HG03354 (cell line): Measurements from ENCODE around the gene MRC1.

ENCODE experiments used
- ATAC-seq: cut with Tn5 transposase; IDR thresholded peaks from one replicate; pipeline ENCODE4 v1.9.1; 2021; ENCODE audit warnings: mild to moderate bottlenecking; ENCODE audit not compliant: unreplicated experiment, poor library complexity, severe bottlenecking

MRC1 gene

DNA sequence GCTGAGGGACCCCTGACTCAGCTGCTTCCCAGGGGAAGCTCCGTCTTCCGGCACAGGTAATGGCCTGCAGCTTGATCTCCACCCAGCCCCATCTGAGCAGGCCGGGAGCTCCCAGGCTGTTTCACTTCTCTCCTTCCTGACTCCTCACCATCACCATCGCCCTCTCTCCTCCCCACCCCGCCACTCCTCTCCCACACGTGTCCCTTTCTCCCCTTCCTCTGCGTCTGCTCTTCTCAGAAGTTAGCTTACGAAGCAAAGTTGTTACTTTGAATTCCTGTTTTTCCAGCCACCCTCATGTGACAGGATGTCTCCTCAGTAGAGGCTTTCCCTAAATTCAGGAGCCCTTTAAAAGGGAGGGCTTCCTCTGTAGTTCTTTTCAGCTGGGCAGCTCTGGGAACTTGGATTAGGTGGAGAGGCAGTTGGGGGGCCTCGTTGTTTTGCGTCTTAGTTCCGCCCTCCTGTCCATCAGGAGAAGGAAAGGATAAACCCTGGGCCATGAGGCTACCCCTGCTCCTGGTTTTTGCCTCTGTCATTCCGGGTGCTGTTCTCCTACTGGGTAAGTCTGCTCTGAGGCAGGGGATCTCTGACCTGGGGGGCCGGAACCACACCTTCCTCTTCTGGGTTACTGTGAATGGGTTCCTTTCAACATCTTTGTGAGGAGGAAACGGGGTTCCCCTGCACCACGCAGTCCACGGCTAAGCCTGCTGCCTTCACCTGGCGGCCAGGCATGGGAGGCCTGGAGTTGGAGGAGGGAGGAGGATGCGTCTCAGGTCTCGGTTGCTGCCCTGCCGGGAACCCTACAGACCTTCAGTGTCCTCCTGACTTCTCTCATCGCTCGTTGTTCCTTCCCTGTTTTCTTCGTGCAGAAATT, at the start of gene MRC1:
Gene MRC1 (plus strand): TSS at position 378 of the 871 bp plus-strand sequence. CDS start 118 bp downstream, at position 496.
- ATAC-seq: no peak

- ATAC-seq: no peak
These were observed 45.0 kb upstream of the MRC1 start for GRCh38 chr10:17764142-17764541.

GRCh38 chr10:17765602-17766001, 43.5 kb upstream of the MRC1 start:
- no peak for ATAC-seq

DNA sequence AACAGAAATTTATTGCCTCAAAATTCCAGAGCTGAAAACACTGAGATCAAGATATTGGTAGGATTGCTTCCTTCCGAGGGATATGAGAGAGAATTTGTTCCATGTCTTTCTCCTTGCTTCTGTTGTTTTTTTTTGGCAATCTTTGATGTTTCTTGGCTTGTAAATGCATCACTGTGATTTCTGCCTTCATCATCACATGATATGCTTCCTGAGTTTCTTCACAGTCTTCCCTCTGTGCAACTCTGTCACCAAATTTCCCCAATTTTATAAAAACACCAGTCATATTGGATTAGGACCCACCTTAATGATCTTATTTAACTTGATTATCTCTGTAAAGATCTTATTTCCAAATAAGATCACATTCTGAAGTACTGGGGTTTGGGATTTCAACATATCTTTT, 42.4 kb upstream of the MRC1 start:
- ATAC-seq: no peak

- ATAC-seq: no peak
These were observed 40.7 kb upstream of the MRC1 start for GRCh38 chr10:17768496-17768895.

DNA sequence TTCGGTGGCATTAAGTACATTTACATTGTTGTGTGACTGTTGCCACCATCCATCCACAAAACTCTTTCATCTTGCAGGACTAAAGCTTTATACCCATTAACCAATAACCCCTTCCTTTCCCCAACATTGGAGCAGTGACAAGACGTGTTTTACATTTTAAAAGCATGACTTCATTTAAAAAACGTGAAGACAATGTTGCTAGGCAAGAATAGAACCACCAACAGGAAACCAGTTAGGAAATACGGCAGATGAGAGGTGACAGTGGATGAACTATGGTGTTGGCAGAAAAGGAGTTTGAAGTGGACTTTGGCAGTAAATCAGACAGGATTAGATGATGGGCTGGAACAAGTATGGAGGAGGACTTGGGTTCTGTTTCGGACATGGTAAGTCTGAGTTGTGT, 40.2 kb upstream of the MRC1 start:
- no peak for ATAC-seq

DNA sequence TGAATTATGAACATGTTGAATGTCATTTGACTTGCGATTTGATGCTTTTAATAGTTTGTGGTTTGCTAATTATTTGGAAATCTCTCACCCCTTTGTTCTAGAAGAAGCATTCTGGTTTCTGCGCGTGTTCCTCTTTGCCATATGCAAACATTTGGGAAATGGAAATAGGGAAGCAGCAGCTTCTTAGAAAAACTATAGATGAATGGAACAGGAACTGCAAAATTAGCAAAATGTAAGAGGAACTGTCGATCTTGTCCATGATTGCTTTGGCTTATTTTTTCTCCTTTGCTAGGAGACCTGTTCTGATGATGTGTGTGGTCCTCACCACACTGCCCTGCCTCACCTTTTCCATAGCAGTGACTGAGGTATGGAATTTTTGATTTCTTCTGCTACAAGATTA, 38.1 kb upstream of the MRC1 start:
- ATAC-seq: no peak

- ATAC-seq: no peak
These were observed 29.4 kb upstream of the MRC1 start for GRCh38 chr10:17779784-17780183.

GRCh38 chr10:17780727-17781126, 28.4 kb upstream of the MRC1 start:
- ATAC-seq: no peak

- no peak for ATAC-seq
These were observed 27.3 kb upstream of the MRC1 start for GRCh38 chr10:17781856-17782255.

DNA sequence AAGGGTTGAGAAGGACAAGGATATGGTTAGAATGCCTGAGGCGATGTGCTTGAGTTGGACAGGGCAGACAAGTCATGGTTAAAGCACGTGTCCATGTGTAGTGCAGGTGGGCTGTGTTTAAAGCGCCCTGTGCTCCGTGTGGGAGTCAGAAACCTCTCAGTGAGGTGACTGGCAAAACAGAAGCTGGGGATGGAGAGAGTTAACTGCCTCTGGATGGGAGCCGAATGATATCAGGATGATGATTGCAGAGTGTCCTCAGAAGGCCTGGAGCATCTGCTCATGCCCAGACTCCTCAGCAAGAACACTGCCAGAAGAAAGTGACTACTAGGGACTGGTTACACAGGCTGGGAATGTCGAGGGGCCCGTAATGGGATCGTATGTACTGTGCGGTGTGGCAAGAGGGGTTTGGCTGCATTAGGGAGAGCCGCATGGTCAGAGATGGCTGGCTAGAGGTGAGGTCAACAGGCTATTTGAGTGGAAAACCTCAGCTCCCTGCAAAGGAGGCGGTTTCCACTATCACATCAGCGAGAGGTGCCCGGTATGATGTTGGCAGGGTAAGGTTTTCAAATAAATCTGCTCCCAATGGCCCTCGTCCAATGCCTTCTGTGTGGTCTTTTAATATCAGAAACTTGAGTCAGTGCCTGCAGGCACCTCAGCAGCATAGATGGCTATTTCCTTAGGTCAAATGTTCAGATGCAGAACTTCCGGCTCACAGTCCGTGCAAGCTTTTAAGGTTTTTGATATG, 26.1 kb upstream of the MRC1 start:
- no peak for ATAC-seq

DNA sequence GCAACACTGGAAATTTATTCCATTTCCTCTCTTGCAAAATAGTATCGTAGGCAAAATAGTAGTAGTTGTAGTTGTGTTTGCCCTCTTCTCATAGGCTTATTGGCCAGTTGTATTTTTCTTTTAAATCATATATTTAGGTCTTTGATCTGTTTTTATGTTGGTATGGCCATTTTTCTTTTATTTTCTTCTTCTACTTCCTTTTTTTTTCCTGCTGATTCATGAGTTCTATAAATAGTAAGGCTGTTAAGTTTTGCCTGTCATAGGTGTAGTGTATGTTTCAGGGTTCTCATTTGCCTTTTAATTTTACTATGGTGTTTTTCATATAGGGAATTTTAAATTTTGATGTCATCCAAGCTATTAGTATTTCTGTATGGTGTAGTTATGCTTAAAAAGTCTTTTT, 25.4 kb upstream of the MRC1 start:
- ATAC-seq: no peak

- no peak for ATAC-seq
These were observed 24.5 kb upstream of the MRC1 start for GRCh38 chr10:17784688-17785087.

GRCh38 chr10:17785276-17785930, 23.7 kb upstream of the MRC1 start:
- no peak for ATAC-seq

GRCh38 chr10:17787087-17787961, 21.8 kb upstream of the MRC1 start:
- ATAC-seq: no peak

DNA sequence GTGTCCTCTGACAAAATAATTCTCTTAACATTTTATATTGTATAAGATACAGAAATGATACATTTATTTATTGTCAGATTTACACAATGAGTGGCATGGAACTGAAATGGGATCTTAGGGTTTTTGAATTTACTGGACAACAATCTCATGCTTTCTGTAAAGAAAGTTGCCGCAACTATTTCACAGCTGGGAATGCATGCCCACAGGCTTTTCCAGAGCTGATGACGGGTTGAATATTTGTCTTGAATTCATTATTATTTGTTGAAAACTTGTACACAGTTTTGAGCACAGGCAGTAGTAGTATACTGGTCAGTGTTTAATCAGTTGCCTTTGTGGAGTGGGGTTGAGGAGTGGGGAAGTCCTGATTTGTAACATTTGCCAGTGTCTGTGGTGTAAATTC, 20.5 kb upstream of the MRC1 start:
- no peak for ATAC-seq

DNA sequence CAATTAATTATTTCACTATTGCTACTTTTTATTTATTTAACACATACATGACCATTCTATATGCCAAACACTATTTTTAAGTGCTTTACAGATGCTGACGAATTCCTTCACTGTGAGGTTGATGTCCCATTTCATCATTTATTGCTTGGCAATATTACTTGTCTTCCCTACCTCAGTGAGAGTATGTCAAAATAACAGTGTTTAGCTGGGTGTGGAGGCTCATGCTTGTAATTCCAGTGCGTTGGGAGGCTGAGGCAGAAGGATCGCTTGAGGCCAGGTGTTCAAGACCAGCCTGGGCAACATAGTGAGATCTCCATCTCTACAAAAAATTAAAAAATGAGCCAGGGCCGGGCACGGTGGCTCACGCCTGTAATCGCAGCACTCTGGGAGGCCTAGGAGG, 19.8 kb upstream of the MRC1 start:
- ATAC-seq: no peak

DNA sequence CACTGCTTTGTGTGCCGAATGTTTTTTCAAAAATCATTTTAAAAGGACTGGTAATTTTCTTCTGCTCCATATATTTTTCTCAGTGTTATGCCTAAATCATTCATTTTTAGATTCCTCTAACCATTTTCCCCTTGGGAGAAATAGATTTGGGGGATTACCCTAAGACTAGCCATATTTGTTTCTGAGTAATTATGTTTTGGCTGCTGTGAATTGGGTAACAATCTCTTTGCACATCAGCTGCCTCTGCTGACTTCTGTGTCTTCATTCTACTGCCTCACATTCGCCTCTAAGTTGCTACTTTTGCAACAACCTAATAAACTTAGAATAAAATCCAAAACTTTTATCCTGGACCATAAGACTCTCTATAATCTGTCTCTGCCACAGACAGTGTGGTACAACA, 18.5 kb upstream of the MRC1 start:
- ATAC-seq: no peak

DNA sequence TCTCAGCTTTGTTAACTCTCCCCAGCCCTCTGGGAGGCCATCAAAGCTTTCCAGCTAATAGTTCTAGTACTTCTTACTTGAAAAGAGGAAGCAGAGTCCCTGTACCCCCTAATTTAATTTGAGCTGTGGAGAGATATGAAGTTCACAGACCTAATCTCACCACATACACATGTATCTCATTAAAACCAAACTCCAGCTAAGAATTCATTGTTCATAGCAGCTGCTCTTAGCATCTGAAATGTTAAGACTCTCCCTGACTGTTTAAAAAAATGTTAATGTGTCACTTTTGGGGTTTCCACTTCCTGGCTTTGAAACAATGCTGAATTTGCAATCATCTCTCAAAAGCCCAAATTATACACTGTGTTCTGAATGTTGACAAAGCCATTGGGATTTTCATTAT, 16.2 kb upstream of the MRC1 start:
- no peak for ATAC-seq
